GM23338 (cell line): ENCODE results near the gene ACSF3.

Experiments
- CREB1 ChIP-seq: fragments of 250-450 bp; sonication (Bioruptor Pico); IDR thresholded peaks from 2 replicates; pipeline ENCODE4 v1.5.0; 2020; ENCODE audit warnings: low read depth, mild to moderate bottlenecking, moderate library complexity
- EZH2 ChIP-seq: fragments of 200-600 bp; sonication (generic); IDR thresholded peaks from one replicate; pipeline ENCODE4 v1.8.0; 2017; ENCODE audit warnings: antibody characterized with exemption, mild to moderate bottlenecking, low read depth; ENCODE audit not compliant: unreplicated experiment
- EZH2phosphoT487 ChIP-seq: fragments of 200-600 bp; sonication (generic); IDR thresholded peaks from one replicate; pipeline ENCODE4 v1.8.1; 2018; ENCODE audit warnings: antibody characterized with exemption; ENCODE audit not compliant: unreplicated experiment
- POLR2AphosphoS5 ChIP-seq: IDR thresholded peaks from 2 replicates; pipeline ENCODE4 v1.6.1; 2016; ENCODE audit warnings: antibody characterized with exemption, low read depth
- STAT1 ChIP-seq: IDR thresholded peaks from one replicate; pipeline ENCODE4 v1.6.1; 2016; ENCODE audit warnings: antibody characterized with exemption; ENCODE audit not compliant: unreplicated experiment
- ZNF331 ChIP-seq: fragments of 250-450 bp; sonication (Bioruptor Pico); IDR thresholded peaks from 2 replicates; pipeline ENCODE4 v1.5.0; 2020; ENCODE audit warnings: low read depth, mild to moderate bottlenecking, moderate library complexity
- TF ChIP-seq, protein P1 (sequence below), 2 experiments: fragments of 200-600 bp in 1 of 2; sonication (generic) in 1 of 2; conservative IDR thresholded peaks; 2 replicates each; pipeline versions ENCODE4 v1.5.1 to v1.6.1; 2016 to 2017; ENCODE audit warnings: antibody characterized with exemption in 2 of 2, low read depth in 2 of 2, mild to moderate bottlenecking in 2 of 2, moderate library complexity in 1 of 2

DNA sequence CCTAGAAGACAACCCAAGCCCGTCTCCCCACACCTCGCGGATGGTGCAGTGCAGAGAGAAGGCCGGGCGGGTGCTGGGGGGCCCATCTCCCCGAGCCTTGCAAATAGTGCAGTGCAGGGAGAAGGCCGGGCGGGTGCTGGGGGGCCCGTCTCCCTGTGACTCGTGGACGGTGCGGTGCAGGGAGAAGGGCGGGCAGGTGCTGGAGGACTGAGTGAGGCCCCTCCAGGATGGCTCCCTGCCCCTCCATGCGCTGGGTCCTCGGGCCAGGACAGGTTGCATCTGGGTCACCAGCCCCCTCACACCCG, 40.0 kb upstream of the ACSF3 start:
- TF ChIP-seq, protein P1, sequence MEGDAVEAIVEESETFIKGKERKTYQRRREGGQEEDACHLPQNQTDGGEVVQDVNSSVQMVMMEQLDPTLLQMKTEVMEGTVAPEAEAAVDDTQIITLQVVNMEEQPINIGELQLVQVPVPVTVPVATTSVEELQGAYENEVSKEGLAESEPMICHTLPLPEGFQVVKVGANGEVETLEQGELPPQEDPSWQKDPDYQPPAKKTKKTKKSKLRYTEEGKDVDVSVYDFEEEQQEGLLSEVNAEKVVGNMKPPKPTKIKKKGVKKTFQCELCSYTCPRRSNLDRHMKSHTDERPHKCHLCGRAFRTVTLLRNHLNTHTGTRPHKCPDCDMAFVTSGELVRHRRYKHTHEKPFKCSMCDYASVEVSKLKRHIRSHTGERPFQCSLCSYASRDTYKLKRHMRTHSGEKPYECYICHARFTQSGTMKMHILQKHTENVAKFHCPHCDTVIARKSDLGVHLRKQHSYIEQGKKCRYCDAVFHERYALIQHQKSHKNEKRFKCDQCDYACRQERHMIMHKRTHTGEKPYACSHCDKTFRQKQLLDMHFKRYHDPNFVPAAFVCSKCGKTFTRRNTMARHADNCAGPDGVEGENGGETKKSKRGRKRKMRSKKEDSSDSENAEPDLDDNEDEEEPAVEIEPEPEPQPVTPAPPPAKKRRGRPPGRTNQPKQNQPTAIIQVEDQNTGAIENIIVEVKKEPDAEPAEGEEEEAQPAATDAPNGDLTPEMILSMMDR (conservative IDR thresholded peaks at IDR 0.05; ENCODE audit: low read depth in 2 of 2): no peak
- no peak for TF ChIP-seq ZNF331 (CRISPR knock-in tag)
- TF ChIP-seq STAT1: no peak
- no peak for TF ChIP-seq EZH2phosphoT487
- TF ChIP-seq POLR2AphosphoS5: no peak
- TF ChIP-seq EZH2: no peak
- no peak for TF ChIP-seq CREB1
